GM18511 (cell line): ENCODE data around the gene CNOT4.
"Not testable (repeated sequence)": the region's sequence is repeated elsewhere in the genome, so short reads cannot be mapped to it uniquely, and the experiment has no call there.

Source experiments
- ATAC-seq: cut with Tn5 transposase; IDR thresholded peaks from one replicate; pipeline ENCODE4 v1.9.1; 2021; ENCODE audit warnings: mild to moderate bottlenecking, moderate library complexity; ENCODE audit not compliant: unreplicated experiment

CNOT4 gene

DNA sequence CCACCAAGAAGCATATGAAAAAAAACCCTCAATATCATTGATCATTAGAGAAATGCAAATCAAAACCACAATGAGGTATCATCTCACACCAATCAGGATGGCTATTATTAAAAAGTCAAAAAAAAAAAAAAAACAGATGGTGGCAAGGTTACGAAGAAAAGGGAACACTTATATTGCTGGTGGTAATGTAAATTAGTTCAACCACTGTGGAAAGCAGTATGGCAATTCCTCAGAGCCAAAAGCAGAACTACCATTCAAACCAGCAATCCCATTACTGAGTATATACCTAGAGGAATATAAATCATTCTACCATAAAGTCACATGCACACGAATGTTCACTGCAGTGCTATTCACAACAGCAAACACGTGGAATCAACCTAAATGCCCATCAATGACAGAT, 46.0 kb downstream of the CNOT4 start:
- ATAC-seq = no peak

- ATAC-seq = peak; percentile 58
Measured at GRCh38 chr7:135459951-135460567, 49.8 kb downstream of the CNOT4 start.

GRCh38 chr7:135459076-135459475, 50.8 kb downstream of the CNOT4 start:
- no peak for ATAC-seq

- no peak for ATAC-seq
Measured at GRCh38 chr7:135454060-135454459, 55.8 kb downstream of the CNOT4 start.

DNA sequence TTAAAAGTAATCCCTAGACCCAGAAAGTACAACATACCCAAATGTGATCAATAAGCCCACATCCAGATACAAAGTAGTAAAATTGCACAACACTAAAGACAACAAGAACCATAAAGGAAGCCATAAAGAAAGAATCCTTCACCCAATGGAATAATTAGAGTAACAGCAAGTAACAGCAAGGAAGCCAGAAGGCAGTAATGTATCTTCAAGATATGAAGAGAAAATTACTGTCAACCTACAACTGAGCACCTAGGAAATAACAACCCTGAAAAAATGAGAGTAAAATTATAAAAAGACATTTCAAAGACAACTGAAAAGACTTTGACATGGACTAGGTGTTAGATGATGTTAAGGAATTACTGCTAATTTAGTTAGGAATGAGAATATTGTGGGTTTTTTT, 60.5 kb downstream of the CNOT4 start:
- ATAC-seq = no peak

GRCh38 chr7:135448753-135449152, 61.1 kb downstream of the CNOT4 start:
- ATAC-seq = no peak

GRCh38 chr7:135447748-135448147, 62.2 kb downstream of the CNOT4 start:
- ATAC-seq = no peak

GRCh38 chr7:135445690-135446089, 64.2 kb downstream of the CNOT4 start:
- peak; percentile 55 for ATAC-seq

- not testable (repeated sequence) for ATAC-seq
Measured at GRCh38 chr7:135445266-135445665, 64.6 kb downstream of the CNOT4 start.

DNA sequence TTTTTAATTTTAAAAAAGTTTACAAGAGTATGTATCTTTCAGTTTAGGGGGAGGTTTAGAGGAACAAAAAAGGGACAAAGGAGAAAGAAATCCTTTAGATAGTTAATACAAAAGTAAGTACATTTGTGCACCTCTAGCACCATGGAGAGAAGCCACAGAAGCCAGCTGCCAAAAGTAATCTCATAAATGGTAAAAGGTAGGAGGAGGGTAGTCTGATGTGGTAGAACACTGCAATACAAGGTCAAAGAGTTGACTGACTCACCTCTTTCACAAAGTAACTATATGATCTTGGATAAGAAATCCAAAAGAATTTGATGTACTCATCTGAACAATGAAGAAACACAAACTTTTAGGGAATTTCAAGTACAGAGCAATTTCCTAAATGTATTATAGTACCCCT, 68.1 kb downstream of the CNOT4 start:
- ATAC-seq = no peak

DNA sequence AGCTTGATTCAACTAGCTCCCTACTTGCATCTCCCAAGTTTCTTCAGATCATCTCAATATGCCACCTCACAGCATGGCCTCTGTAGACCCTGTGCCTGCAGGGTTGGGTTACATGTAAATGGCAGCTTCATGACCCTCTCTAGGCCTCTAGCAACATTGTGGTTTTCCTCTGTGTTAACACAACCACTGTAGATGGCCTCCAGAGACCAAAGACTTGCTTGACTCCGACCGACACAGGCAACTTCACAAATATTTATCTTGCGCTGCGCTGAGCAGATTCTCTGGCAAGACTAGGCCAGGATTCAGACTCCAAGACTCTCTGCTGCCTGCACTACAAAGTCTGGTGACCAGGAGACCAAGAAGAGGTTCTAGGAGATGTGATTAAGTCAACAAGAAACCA, 75.9 kb downstream of the CNOT4 start:
- no peak for ATAC-seq

DNA sequence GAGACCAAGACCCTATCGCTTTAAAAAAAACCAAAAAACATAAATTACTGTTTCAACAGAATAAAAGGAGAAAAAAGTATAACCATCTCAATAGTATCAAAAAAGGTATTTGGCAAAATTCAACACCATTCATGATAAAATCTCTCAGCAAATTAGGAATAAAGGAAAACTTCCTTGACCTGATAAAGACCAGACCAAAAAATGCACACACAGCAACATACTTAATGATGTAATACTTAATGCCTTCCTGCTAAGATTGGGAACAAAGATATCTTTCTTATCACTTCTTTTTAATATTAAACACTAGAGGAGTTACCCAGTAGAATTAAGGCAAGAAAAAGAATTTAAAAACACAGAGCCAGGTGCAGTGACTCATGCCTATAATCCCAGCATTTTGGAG, 79.3 kb downstream of the CNOT4 start:
- no peak for ATAC-seq

GRCh38 chr7:135428879-135429278, 81.0 kb downstream of the CNOT4 start:
- no peak for ATAC-seq

- no peak for ATAC-seq
Measured at GRCh38 chr7:135428011-135428410, 81.9 kb downstream of the CNOT4 start.

- no peak for ATAC-seq
Measured at GRCh38 chr7:135427166-135427565, 82.7 kb downstream of the CNOT4 start.

DNA sequence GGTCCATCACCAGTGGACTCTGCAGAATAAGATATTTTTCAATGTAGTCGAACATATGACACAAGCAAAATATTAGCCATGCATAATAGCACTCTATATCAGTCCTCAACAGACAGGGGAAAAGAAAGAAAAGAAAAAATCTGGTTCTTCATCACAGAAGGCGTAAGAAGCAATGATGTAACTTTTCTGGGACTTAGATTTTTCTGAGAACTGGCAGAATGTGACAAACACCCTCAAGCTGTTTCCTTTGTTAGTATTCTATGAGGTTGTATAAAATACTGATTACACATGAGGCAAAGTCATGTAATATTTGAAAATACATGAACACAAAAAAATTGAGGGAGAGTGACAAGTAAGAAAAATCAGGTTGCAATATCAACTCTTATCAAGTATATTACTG, 84.9 kb downstream of the CNOT4 start:
- ATAC-seq = no peak

DNA sequence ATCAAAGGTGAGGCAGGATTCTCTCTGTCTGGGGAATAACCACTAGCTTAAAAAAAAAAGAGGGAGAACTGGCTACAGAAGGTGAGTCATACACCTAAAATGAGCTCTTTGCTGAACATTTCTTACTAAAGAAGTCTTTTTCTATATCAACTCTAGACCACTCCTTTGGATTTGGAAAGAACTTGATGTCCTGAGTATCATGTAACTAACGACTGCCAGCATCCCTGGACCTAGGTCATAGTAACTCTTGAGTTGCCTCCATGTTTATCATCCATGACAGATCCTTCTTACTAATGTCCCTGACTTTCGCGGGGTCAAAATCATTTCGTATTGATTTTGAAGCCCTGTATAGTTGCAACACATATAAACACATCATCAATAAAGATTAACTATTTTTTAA, 89.1 kb downstream of the CNOT4 start:
- ATAC-seq = no peak

DNA sequence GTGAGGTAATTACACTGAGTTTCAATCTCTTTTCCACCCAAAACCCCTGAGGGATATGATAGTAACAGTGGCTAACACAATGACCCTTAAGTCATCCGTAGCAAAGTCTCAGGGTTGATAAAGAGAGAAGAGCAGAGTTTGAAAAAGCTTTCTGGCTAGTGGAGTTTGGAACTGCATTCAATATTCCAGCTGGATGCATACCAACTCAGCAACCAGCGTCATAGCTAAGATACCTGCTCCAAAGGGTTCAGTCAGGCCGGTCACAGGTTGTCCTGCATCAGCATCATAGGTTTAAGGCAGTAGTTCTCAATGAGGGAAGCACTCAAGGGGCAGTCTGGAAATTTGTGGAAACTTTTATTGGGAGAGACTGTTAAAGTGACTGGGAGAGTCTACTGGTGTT, 93.5 kb downstream of the CNOT4 start:
- no peak for ATAC-seq

- ATAC-seq = no peak
Measured at GRCh38 chr7:135414850-135415439, 95.0 kb downstream of the CNOT4 start.

GRCh38 chr7:135414208-135414607, 95.7 kb downstream of the CNOT4 start:
- no peak for ATAC-seq

DNA sequence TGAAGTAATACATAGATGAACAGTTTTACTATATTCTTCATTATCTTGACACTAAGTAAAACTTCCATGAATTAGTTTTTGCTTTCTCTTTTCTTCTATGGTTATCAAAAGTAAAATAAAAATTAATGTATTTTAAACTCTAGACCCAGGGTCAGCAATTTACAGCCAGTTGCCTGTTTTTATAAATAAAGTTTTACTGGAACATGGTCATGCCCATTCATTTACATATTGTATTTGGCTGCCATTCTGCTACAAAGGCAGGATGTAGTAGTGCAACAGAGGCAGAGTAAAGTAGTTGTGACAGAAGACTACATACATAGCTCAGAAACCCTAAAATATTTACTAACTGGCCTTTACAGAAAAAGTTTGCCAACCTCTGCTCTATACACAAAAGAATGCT, 98.8 kb downstream of the CNOT4 start:
- no peak for ATAC-seq

- ATAC-seq = no peak
Measured at GRCh38 chr7:135410543-135410942, 99.4 kb downstream of the CNOT4 start.
